ENCODE measurements around the gene DPYD.

Gene DPYD

GRCh38 chr1:97906567-97907241 lies 14.1 kb downstream of the DPYD start:
- peak; percentile 93 for DNase-seq (ENCODE audit: low read depth)

- DNase-seq (ENCODE audit: low read depth), result no peak
Measured at GRCh38 chr1:97905141-97905940, 15.5 kb downstream of the DPYD start.

- DNase-seq (ENCODE audit: low read depth), result peak; percentile 51
Measured at GRCh38 chr1:97904534-97904933, 16.3 kb downstream of the DPYD start.

GRCh38 chr1:97903626-97904025 lies 17.2 kb downstream of the DPYD start:
- DNase-seq (ENCODE audit: low read depth), result peak; percentile 34

GRCh38 chr1:97902067-97902466 lies 18.8 kb downstream of the DPYD start:
- no peak for DNase-seq (ENCODE audit: low read depth)

- no peak for DNase-seq (ENCODE audit: low read depth)
Measured at GRCh38 chr1:97901017-97901658, 19.7 kb downstream of the DPYD start.

- DNase-seq (ENCODE audit: low read depth), result no peak
Measured at GRCh38 chr1:97898948-97899347, 21.9 kb downstream of the DPYD start.

GRCh38 chr1:97895278-97895677 lies 25.6 kb downstream of the DPYD start:
- no peak for DNase-seq (ENCODE audit: low read depth)

DNA sequence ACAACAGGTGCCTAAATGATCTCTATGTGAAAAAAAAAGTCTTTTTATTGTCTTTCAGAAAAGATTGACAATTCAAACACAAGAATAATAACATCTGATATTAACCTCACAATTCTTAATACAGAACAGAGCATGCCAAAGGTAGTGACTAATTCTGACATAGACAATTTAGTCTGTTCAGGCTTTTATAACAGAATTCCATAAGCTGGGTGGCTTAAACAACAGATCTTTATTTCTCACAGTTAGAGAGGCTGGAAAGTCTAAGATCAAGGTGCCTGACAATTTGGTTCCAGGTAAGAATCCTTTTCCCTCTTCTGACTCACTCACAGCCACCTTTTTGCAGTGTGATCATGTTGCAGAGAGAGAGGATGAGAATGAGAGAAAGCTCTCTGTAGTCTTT lies 27.0 kb downstream of the DPYD start:
- no peak for DNase-seq (ENCODE audit: low read depth)

GRCh38 chr1:97886199-97886598 lies 34.6 kb downstream of the DPYD start:
- DNase-seq (ENCODE audit: low read depth), result no peak

GRCh38 chr1:97883823-97884222 lies 37.0 kb downstream of the DPYD start:
- DNase-seq (ENCODE audit: low read depth), result no peak

- DNase-seq (ENCODE audit: low read depth), result no peak
Measured at GRCh38 chr1:97877307-97877706, 43.5 kb downstream of the DPYD start.

GRCh38 chr1:97875996-97876395 lies 44.8 kb downstream of the DPYD start:
- peak; percentile 13 for DNase-seq (ENCODE audit: low read depth)

GRCh38 chr1:97870589-97870988 lies 50.2 kb downstream of the DPYD start:
- no peak for DNase-seq (ENCODE audit: low read depth)

GRCh38 chr1:97869441-97869840 lies 51.4 kb downstream of the DPYD start:
- DNase-seq (ENCODE audit: low read depth), result no peak

- DNase-seq (ENCODE audit: low read depth), result no peak
Measured at GRCh38 chr1:97867127-97867526, 53.7 kb downstream of the DPYD start.

DNA sequence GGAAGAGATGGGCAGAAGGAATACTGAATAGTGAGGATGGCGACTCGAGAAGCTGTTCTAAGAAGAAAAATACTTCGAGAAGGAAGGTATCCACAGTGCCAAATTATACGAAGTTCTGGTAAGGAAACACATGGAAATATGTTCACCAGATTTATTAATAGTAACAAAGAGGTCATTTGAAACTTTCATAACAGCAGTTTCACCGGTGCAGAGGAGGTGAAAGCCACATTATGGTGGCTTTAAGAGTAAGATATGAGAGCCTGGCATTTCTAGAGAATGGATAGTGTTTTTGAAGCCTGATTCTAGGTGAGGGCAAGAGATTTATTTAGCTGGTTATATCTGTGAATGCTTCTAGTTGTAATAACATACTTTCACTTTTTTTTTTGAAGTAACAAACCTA lies 56.2 kb downstream of the DPYD start:
- DNase-seq (ENCODE audit: low read depth), result no peak

- DNase-seq (ENCODE audit: low read depth), result no peak
Measured at GRCh38 chr1:97853221-97853620, 67.6 kb downstream of the DPYD start.

GRCh38 chr1:97849345-97850340 lies 71.2 kb downstream of the DPYD start:
- DNase-seq (ENCODE audit: low read depth), result peak; percentile 51

DNA sequence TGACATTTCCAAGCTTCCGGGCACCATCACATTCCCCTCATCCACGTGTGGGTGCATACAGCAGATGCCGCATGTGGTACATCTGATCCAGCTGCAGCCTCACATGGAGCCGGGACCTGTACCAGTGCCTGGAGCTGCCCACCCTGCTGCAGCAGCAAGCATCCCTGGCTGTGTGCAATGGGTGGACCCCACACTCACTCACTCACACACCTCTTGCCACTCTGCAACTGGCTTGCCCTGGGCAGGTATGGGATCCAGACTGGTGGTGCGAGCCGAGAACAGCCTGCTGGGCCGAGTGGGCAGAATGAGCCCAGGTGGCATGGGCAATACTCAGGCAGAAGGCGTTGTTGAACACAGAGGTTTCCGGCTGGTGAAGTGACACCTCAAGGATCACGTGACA lies 75.0 kb downstream of the DPYD start:
- no peak for DNase-seq (ENCODE audit: low read depth)

DNA sequence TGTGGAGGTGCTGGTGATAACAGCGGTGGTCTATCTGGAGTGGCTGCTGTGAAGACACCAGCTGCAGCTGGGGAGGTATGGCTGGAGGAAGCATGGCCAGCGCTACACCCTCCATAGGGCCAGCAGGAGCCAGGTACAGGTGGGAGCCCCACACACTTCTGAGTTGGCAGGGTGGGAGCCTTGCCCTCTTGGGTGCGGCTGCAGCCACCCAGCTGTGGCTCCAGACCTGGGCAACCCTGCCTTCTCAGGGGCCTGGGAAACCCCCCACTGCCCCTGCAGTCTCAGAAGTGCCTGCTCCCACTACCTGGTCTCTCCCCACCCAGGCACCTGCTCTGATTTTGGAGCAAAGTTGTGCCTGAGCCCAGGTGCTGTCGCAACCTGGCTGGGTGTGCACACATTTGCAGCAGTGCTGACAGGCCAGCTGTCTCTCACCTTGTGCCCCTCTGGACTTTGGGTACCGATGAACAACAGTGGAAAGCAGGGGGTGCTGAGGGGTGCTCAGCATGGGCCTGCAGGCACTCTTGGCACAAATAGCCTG lies 76.2 kb downstream of the DPYD start:
- no peak for DNase-seq (ENCODE audit: low read depth)

GRCh38 chr1:97841338-97841737 lies 79.5 kb downstream of the DPYD start:
- DNase-seq (ENCODE audit: low read depth), result no peak
